GM23338 (cell line): ENCODE data around the gene DAAM1. TPM values are rescaled to one million over a fixed set of nuclear protein-coding genes. Genes with fewer than 3 reads are reported as not detected.

Experiments
- ATAC-seq: fragments of 200-7000 bp; cut with Tn5 transposase; 3 replicates; pipeline ENCODE4 v1.9.1; 2020
- DNase-seq: peaks from one replicate; pipeline ENCODE4 v3.0.0-alpha.2; 2015; ENCODE audit warnings: low spot score
- H2AFZ ChIP-seq: fragments of 200-600 bp; sonication (generic); 2 replicates; pipeline ENCODE4 v1.8.0; 2016; ENCODE audit warnings: antibody characterized with exemption, mild to moderate bottlenecking, moderate library complexity
- H3F3A ChIP-seq: fragments of 200-600 bp; sonication (generic); replicated peaks from 2 replicates; pipeline ENCODE4 v1.8.0; 2017; ENCODE audit warnings: antibody characterized with exemption, mixed run types, low read depth
- H3K27ac ChIP-seq: fragments of 200-600 bp; sonication (generic); 2 replicates; pipeline ENCODE4 v1.6.1; 2016; ENCODE audit warnings: low read depth
- H3K27me3 ChIP-seq: fragments of 200-600 bp; sonication (generic); 2 replicates; pipeline ENCODE4 v1.8.0; 2016; ENCODE audit warnings: mild to moderate bottlenecking, mixed run types, moderate library complexity; ENCODE audit not compliant: insufficient read depth
- H3K36me3 ChIP-seq: fragments of 200-600 bp; sonication (generic); 2 replicates; pipeline ENCODE4 v1.8.0; 2016; ENCODE audit warnings: mild to moderate bottlenecking; ENCODE audit not compliant: insufficient read depth
- H3K4me1 ChIP-seq: fragments of 200-600 bp; sonication (generic); 2 replicates; pipeline ENCODE4 v1.8.0; 2016; ENCODE audit warnings: mild to moderate bottlenecking, moderate library complexity; ENCODE audit not compliant: insufficient read depth
- H3K4me2 ChIP-seq: fragments of 200-600 bp; sonication (generic); 2 replicates; pipeline ENCODE4 v1.7.1; 2017; ENCODE audit warnings: mixed run types
- H3K4me3 ChIP-seq: fragments of 200-600 bp; sonication (generic); 2 replicates; pipeline ENCODE4 v1.6.1; 2016; ENCODE audit warnings: mixed run types
- H3K79me2 ChIP-seq: fragments of 200-600 bp; sonication (generic); replicated peaks from 2 replicates; pipeline ENCODE4 v1.8.0; 2017; ENCODE audit warnings: mild to moderate bottlenecking; ENCODE audit not compliant: insufficient read depth
- H3K9me2 ChIP-seq: fragments of 200-600 bp; sonication (generic); 2 replicates; pipeline ENCODE4 v1.8.0; 2017; ENCODE audit not compliant: insufficient read depth
- H4K20me1 ChIP-seq: fragments of 200-600 bp; sonication (generic); replicated peaks from 2 replicates; pipeline ENCODE4 v1.8.0; 2017; ENCODE audit warnings: mild to moderate bottlenecking; ENCODE audit not compliant: insufficient read depth
- H3K27ac Mint-ChIP-seq: 2 replicates; pipeline ENCODE4 v1.8.0; 2020; ENCODE audit warnings: inconsistent platforms, mild to moderate bottlenecking, moderate library complexity, mixed read lengths
- H3K27me3 Mint-ChIP-seq: 3 replicates; pipeline ENCODE4 v1.8.0; 2022; ENCODE audit warnings: low read depth, mild to moderate bottlenecking, moderate library complexity, mixed read lengths, inconsistent platforms; ENCODE audit not compliant: insufficient read depth, poor library complexity
- H3K36me3 Mint-ChIP-seq: 3 replicates; pipeline ENCODE4 v1.8.0; 2021; ENCODE audit warnings: low read depth, mild to moderate bottlenecking, inconsistent platforms, moderate library complexity, mixed read lengths
- H3K4me1 Mint-ChIP-seq: 3 replicates; pipeline ENCODE4 v1.8.0; 2020; ENCODE audit warnings: mild to moderate bottlenecking, inconsistent platforms, mixed read lengths
- H3K4me3 Mint-ChIP-seq: 3 replicates; pipeline ENCODE4 v1.8.0; 2021; ENCODE audit warnings: moderate library complexity, mild to moderate bottlenecking, inconsistent platforms, mixed read lengths
- H3K9me3 Mint-ChIP-seq: 3 replicates; pipeline ENCODE4 v1.8.0; 2020; ENCODE audit warnings: moderate library complexity, mild to moderate bottlenecking, inconsistent platforms, mixed read lengths
- CTCF ChIP-seq, 2 experiments: fragments of 200-600 bp in 1 of 2; sonication (generic) in 1 of 2; conservative IDR thresholded peaks; 2 replicates each; pipeline versions ENCODE4 v1.5.1 to v1.6.1; 2016 to 2017; ENCODE audit warnings: antibody characterized with exemption in 2 of 2, low read depth in 2 of 2, mild to moderate bottlenecking in 2 of 2, moderate library complexity in 1 of 2
- ETS1 ChIP-seq: IDR thresholded peaks from 2 replicates; pipeline ENCODE4 v1.6.1; 2016; ENCODE audit warnings: antibody characterized with exemption
- EZH2 ChIP-seq: fragments of 200-600 bp; sonication (generic); IDR thresholded peaks from one replicate; pipeline ENCODE4 v1.8.0; 2017; ENCODE audit warnings: antibody characterized with exemption, mild to moderate bottlenecking, low read depth; ENCODE audit not compliant: unreplicated experiment
- EZH2phosphoT487 ChIP-seq: fragments of 200-600 bp; sonication (generic); IDR thresholded peaks from one replicate; pipeline ENCODE4 v1.8.1; 2018; ENCODE audit warnings: antibody characterized with exemption; ENCODE audit not compliant: unreplicated experiment
- REST ChIP-seq: IDR thresholded peaks from one replicate; pipeline ENCODE4 v1.6.1; 2018; ENCODE audit warnings: antibody characterized with exemption; ENCODE audit not compliant: unreplicated experiment
- STAT1 ChIP-seq: IDR thresholded peaks from one replicate; pipeline ENCODE4 v1.6.1; 2016; ENCODE audit warnings: antibody characterized with exemption; ENCODE audit not compliant: unreplicated experiment
- ZNF114 ChIP-seq: fragments of 250-450 bp; sonication (Bioruptor Pico); IDR thresholded peaks from 2 replicates; pipeline ENCODE4 v1.5.0; 2020; ENCODE audit warnings: mild to moderate bottlenecking, moderate library complexity
- ZNF331 ChIP-seq: fragments of 250-450 bp; sonication (Bioruptor Pico); IDR thresholded peaks from 2 replicates; pipeline ENCODE4 v1.5.0; 2020; ENCODE audit warnings: low read depth, mild to moderate bottlenecking, moderate library complexity
- ZNF462 ChIP-seq: fragments of 250-450 bp; sonication (Bioruptor Pico); IDR thresholded peaks from 2 replicates; pipeline ENCODE4 v1.5.0; 2020; ENCODE audit warnings: mild to moderate bottlenecking, moderate library complexity
- polyA plus RNA-seq: library from polyadenylated mRNA; unstranded; fragments of >200 nt; fragmentation: Nextera tagmentation; extraction: Ambion mirVana; gene quantifications from 2 replicates; pipeline ENCODE4 v1.2.1, GENCODE V29; 2016
- total RNA-seq: library from RNA; depleted of rRNA; stranded (reverse); fragments of >200 nt; shearing (Covaris generic); gene quantifications from 2 replicates; pipeline ENCODE4 v1.2.3, GENCODE V29; 2014

Gene DAAM1
- total and polyA plus RNA-seq, 2 experiments from 2014 or later, result 36.3 to 42.1 TPM

GRCh38 chr14:59271256-59271655 lies 82.8 kb downstream of the DAAM1 start (continued):
- TF ChIP-seq CTCF (conservative IDR thresholded peaks at IDR 0.05; ENCODE audit: low read depth in 2 of 2) (no peak), ETS1 (no peak), STAT1 (no peak), REST (no peak), EZH2 (no peak), ZNF114 (CRISPR knock-in tag) (no peak), ZNF331 (CRISPR knock-in tag) (no peak), EZH2phosphoT487 (no peak)

GRCh38 chr14:59271734-59272133 lies 83.3 kb downstream of the DAAM1 start:
- Histone ChIP-seq H3K4me3 (no peak overlapping the region), H4K20me1 (no peaks in the 10 kb centered on the region), H3K4me2 (no peak overlapping the region), H2AFZ (no peak overlapping the region), H3K9me2 (no peaks in the 10 kb centered on the region), H3K27me3 (no peaks in the 10 kb centered on the region), H3K79me2 (no peaks in the 10 kb centered on the region), H3F3A (no peaks in the 10 kb centered on the region), H3K27ac (no peak overlapping the region), H3K4me1 (peaks cover 3% of the 10 kb centered on the region; the same call in 1 of the 2 replicates), H3K36me3 (no peaks in the 10 kb centered on the region)
- Mint-ChIP-seq H3K27me3 (peaks cover 2% of the 10 kb centered on the region), H3K4me3 (no peak overlapping the region), H3K4me1 (peaks cover 17% of the 10 kb centered on the region), H3K27ac (no peak overlapping the region), H3K36me3 (no peaks in the 10 kb centered on the region; the same call in 2 of the 3 replicates), H3K9me3 (no peaks in the 10 kb centered on the region)
- no peak for ATAC-seq
- DNase-seq, result no peak
- TF ChIP-seq ZNF114 (CRISPR knock-in tag), result no peak
- TF ChIP-seq REST, result no peak
- no peak for TF ChIP-seq ZNF462 (CRISPR knock-in tag)
